HUDEP-2 (cell line): ENCODE results near the gene ZDHHC14.

Experiments
- DNase-seq, 76 experiments: peaks; one replicate each; lab custom pipeline; 2025; ENCODE audit not compliant: unreplicated experiment in 76 of 76; lab: John Stamatoyannopoulos, UW

ZDHHC14 gene

DNA sequence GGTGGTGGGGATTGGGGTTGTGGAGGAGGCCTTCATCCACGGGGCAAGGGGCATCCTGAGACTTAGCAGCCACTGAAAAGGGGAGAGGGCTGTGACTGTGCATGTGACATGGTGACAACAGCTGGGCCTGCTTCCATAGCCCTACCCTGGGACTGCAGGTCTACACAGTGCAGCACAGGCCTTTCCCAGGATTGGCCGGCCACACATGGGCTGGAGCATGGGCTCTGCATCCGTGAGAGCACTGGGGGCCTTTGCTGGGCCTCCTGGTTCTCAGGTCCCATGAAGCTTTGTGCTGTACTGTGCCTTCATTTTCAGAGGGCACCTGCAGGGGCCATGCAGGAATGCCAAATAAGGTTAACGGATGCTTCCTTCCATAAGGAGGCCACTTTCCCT is 56.0 kb downstream of the ZDHHC14 start:
- no peak for DNase-seq

DNA sequence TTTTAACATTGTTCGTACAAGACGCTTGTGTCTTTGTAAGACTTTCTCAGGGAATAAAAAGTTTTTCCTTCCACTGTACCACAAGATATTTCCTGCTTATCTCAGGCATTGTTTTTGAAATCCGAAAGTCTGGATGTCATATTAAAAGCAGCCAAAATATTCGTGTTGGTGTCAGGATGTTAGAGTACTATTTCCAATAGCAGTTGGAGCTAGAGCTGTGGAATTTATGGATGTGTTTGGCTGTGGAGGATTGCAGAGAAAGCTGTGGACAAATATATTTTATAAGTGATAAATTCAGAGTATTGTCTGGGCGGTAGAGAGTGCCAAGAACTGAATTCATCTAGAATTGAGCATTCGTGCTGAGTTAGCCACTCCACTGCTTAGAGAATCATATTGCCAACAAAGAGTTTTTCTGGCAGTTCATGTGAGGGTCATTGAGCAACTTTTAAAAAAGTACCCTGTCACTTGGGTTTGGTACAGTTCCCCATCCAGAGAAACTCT is 57.7 kb downstream of the ZDHHC14 start:
- no peak for DNase-seq

DNA sequence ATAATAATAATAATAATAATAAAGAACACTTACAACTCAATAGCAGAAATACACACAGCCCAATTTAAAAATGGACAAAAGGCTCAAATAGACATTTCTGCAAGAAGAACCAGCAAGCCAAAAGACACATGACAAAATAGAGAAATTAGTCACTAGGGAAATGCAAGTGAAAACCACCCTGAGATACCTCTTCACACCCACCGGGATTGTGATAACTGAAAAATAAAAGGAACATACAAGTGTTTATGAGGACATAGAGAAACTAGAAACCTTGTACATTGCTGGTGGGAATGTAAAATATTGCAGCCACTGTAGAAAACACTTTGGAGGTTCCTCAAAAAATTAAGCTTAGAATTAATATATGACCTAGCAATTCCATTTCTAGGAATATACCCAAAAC is 59.2 kb downstream of the ZDHHC14 start:
- no peak for DNase-seq

DNA sequence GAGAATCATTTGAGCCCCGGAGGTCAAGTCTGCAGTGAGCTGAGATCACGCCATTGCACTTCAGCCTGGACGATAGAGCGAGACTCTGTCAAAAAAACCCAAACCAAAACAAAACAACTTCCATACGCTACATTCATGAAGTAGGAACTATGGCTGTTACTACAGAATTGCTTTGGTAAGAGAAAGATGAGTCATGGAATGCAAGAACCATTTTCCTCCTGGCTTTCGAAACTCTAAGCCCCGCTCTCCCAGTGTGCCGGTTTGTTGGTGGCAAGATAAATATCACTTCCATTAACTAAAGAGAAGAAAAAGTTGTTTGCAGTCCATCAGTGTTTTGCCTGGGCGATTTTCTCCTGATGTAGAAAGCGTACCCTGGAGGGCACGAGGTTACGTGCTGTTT is 61.3 kb downstream of the ZDHHC14 start:
- DNase-seq = no peak

DNA sequence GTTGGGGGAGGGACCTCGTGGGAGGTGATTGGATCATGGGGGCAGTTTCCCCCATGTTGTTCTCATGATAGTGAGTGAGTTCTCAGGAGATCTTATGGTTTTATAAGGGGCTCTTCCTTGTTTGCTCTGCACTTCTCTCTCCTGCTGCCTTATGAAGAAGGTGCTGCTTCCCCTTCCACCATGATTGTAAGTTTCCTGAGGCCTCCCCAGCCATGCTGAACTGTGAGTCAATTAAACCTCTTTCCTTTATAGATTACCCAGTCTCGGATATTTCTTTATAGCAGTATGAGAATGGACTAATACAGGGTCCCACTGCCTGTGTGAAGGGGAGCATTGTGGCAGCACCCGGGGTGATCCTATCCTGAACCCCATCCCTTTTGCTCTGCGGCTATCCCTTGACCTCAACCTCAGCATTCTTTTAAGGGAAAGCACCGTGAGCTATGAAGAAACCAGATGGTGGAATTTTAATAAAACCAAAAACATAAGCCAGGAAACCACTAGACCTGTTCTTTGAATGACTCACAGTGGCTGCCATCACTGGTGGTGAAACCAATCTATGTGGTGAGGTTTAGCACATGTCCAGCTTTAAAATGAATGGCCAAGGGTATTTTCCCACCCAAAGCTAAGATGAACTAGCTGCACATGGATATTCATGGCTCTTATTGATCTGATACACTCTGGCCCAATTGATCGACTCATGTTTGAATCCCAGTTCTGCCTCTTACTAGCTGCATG is 62.2 kb downstream of the ZDHHC14 start:
- DNase-seq = no peak

DNA sequence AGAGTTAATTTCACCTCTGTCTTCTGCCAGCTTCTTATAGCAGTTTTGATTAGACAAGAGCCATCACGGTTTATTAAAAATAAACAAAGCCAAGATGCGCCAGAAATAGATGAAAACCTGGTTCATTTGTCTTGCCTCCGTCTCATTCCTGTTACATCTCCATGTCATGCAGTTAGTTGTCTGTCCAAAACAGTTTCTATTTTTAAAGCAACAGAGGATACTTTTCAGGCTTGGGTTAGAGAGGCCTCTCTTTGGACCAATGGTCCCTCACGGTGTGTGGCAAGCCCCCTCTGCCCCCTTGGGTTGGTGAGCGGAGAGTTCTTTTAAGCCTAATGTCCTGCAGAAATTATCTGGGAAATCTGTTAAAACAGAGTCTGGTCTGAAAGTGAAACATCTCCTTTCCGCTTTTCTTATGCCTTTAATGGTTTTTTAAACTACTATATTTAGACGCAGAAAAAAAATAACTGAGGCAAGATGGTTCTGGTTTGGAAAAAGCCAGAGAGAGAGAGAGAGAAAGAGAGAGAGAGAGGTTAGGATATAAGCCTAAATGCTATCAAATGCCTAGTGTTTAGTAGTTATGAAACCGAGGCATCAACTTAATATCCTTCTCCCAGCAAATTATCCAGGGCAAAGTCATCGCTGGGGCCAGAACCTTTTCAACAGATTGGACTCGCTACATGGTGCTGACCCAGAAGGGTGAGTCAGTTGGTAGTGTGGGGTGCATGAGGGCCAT is 64.5 kb downstream of the ZDHHC14 start:
- DNase-seq = no peak

DNA sequence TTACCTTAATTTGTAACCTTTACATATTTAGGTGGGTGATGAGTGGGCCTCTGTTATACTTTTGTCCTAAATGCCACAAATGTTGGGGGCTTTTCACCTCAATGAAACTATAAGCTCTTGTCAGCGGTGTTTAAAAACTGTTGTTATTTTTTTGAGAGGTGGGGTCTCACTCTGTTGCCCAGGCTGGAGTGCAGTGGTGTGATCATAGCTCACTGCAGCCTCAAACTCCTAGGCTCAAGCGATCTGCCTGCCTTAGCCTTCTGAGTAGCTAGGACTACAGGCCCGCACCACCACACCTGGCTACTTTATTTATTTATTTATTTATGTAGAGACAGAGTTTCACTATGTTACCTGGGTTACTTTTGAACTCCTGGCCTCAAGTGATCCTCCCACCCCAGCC is 66.7 kb downstream of the ZDHHC14 start:
- no peak for DNase-seq

DNA sequence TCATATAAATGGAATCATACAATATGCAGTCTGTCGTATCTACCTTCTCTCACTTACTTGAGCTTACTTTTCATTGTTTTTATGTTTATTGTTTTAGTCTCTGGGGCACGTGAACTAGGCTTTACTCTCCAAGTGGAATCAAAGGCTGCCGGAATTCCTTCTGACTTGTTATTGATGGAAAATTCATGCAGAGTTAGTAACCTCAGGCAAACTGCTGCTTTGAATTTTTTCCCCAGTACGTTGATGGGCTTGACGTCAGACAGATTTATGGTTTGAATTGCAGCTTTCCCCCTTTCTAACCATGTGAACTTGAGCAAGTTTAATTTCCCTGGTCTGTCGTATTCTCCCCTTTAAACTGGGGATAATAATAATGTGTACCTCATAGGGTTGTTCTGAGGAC is 68.6 kb downstream of the ZDHHC14 start:
- DNase-seq = no peak

DNA sequence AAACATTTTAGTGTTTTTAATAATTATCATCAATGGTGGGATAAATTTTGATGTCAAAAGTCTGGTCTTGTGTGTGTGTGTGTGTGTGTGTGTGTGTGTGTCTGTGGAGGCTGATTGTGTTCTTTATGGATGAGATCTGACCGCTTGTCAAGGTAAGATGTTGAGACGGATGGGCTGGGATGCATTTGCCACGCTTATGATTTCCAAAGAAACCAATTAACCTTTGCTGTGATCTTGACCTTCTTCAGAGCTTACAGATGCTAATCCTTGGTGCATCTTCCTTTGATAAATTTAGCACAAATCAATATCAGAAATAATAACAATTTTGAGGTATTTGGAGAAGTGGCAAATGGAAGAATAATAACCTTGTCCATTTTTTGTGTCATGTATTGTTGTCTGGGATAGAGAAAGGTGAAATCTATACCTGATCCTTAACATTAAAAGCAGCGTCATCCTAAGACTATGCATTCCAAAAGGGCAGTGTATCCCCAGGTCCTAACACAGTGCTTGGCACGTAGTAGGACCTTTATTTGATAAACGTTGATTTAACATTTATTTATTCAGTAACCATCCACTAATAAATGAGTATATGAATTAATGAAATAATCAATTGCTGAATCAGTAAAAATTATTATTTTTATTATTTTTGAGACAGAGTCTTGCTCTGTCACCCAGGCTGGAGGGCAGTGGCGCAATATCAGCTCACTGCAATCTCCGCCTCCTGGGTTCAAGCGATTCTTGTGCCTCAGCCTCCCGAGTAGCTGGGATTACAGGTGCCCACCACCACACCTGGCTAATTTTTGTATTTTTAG is 70.1 kb downstream of the ZDHHC14 start:
- DNase-seq = no peak

DNA sequence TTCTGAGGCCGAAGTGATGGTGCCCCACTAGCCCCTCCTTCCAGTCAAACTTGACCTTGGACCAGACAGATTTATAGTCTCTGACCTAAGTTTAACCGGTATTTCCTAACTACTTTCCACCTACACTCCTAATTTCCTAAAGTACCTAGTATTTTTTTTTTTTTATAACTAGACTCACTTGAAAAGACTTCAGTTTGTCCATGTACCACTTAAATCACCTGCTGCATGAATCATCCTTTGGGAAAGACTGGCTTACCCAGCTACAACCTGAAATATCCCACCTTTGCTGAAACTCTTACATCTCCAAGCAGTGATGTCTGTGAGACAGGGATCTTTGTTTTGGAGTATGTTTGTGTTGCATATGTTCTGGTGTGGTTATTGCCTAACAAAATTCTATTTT is 71.1 kb downstream of the ZDHHC14 start:
- DNase-seq = no peak

DNA sequence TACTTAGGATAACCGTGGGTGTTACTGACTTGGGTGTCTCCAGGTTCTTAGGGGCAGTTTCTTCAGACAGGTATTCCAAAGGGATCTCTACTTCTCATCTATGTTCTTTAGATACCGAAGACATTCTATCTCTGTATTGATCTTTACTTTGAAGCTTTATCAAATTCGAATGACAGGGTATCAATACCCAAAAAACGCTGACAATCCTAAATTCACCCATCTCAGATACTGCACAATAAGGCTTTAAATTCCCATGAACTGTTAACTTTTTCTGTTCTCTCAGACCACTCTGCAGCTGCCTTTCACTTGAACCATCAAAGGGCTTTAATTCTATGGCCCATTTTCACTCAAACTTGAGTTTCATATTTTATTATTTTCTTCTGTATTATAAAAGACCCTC is 72.1 kb downstream of the ZDHHC14 start:
- no peak for DNase-seq

DNA sequence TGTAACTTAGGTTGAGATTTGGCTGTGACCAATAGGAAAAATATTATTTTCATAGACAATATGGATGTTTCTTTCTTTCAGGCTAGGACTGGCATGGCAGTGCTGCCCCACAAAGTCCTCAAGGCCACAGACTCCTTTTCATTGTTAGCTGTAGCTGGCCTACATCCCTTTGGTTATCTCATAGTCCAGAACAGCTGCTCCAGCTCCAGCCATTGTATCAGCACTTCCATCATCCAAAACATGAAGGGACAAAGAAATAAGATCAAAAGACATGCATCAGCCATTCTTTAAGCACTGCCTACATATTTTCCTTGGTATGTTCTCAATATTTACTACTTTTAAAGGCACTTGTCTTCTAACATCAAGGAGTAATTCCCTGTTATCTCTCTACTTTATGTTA is 73.0 kb downstream of the ZDHHC14 start:
- DNase-seq = no peak

DNA sequence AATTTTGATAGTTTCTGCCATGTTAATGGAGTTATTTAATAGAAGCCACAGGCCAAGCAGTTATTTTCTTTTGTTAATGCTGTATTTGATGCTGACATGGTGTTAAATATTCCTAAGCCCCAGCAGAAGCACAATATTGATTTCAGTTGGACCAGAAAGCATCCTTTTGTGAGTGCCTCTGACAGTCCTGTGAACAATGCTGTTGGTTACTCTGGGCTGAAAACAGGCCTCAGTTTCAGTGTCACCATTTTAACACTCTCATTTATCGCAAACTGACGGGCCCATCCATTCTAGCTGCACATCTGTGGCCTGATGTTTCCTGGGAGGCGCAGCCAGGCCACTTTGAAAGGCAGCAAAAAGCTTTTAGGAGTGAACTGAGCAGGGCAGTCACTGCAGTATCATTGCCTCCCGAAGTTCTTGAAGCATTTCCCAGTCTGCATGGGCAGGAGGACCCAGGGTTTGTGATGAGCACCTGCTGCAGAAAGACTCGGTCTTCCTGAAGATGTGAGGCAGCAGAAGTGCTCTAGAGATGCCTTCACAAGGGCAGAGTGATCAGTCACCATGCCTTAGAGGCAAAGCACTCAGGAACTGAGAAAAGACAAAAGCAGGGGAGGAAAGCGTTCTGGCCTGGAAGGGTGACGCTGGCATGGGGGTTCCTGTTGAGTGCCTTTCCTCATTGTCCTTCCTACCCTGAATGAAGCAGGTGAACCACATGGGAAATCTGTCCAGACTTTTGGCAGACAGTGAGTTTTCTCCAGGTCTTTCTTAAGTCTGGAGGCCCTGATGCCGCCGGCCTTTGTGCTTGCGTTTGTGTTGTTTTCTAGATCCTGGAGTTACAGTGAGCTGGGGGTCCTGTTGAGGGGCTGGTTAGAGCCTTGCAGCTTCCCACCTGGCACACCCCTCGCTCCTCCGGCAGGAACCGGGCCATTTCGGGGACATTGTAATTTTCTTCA is 74.0 kb downstream of the ZDHHC14 start:
- peak in 2 of 76 experiments; percentile 15 to 27 for DNase-seq

DNA sequence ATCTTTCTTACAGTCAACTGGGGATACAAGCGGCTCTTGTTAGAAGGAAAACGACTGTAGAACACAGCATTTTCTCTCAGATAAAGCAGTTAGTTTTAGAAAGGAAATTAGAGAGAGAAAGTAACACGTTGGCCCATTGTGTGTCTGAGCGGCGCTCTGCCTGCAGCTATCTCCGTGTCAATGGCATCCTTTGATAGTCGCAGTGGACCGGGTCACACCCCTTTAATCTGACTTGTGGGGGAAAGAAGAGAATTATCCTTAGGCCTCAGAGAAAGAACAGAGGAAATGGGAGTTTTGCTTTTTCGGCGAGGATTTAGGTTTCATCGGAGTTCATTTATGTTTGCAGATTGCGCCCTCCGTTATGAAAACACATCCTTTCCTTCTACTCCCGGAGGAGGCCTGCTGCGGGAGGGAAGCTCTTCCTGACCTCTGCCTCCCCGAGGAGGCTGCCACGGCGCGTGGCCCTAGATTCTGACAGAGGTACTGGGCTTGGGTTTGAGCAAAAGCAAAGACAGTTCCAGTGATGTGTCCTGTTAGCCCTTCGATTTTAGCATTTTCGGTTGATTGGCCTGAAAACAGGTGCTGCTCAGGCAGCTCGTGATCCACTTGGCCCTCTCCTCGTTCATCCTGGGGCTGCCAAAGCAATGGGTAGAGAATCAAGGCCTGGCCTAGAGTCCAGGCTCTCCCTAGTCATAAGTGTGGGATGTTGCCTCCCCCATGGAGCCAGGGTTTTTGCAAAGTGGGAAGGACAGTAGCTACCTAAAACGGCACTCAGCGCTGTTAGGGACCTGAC is 74.9 kb downstream of the ZDHHC14 start:
- peak in 37 of 76 experiments; percentile 13 to 67 (median 40) for DNase-seq

DNA sequence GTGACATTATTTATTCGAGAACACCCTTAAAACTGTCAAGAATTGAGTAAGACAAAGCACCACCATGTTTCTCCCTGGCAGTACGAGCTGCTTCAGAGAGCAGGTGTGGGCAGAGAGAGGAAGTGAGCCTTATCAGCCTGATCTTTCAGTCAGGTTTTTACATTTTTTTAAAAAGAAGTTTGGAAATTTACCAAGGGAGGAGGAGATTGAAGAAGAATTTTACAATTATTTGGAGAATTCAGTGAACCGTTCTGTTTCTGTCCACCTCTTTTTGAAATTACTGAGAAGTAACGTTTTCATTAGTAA is 75.5 kb downstream of the ZDHHC14 start:
- peak in 5 of 76 experiments; percentile 13 to 34 (median 22) for DNase-seq

DNA sequence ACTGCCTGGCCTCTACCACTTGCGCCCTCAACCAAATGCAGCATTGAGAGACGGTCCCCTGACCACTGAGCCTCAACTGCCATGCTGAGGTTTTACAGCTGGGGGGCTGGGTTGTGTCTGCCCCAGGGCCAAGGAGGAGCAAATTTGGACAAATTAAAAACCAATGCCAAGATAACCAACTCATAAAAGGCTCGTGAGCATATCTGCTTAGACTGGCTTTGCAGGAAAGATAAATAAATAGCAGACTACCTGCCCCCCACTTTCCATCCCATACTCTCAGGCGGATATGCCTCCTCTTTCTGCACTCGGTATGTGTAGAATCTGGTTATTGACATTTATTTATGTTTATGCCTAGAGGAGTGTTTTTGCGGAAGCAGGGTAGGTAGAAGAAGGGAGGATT is 76.8 kb downstream of the ZDHHC14 start:
- DNase-seq = peak in 2 of 76 experiments; percentile 14 to 27

DNA sequence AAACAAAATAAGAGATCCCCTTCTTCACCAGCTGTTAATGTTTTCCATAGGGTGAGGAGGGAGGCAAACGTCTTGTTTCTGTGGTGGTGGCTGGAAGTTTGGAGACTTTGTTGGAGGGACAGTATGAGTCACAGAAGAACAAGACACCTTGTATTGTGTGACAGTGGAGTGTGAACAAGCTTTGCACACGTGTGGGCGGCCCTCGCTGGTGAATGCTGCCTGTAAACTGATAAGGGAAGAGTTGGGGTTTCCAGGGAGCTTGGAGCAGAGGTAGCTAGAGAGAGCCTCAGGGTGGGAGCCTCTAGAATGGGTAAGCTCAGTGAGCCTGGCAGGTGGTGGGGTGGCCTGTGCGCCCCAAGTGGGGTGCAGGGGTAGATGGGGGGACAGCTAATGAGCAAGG is 78.3 kb downstream of the ZDHHC14 start:
- peak in 62 of 76 experiments; percentile 23 to 79 (median 55) for DNase-seq

DNA sequence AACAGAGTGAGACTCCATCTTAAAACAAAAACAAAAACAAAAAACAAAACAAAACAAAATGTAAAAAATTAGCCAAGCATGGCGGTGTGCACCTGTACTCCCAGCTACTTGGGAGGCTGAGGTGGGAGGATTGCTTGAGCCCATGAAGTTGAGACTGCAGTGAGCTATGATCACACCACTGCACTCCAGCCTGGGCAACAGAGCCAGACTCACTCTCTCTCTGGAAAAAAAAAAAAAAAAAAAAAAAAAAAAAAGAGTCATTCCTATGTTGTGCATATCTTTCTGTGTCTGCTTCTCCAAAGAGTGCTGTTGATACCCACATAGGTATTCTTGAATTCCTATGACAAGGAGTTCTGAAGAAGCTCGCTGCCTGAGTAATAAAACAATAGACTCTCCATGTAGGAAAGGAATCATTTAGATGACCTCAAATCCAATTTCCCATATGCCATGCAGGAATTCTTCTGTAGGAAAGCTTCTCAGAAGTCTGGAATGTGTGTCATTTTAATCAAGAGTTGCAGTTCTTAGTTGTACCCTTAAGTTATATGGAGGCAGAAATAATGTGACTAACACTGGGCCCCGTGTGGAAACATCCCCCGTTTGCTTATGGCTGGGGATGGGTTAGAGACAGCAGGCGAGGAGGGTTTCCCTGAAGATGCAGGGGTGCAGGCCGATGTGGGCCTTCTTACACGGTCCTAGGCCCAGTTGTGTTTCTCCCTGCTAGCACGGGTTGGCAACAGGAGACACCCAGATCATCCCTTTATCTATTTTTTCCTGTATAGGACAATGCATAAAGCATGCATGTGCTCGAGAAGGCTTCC is 79.4 kb downstream of the ZDHHC14 start:
- peak in 4 of 76 experiments; percentile 26 to 43 (median 34) for DNase-seq
